GM19025 (cell line): ENCODE results near the gene EIF2S3B.

Experiments
- ATAC-seq: cut with Tn5 transposase; IDR thresholded peaks from one replicate; pipeline ENCODE4 v1.9.1; 2021; ENCODE audit warnings: mild to moderate bottlenecking, low read depth, moderate library complexity; ENCODE audit not compliant: unreplicated experiment

The EIF2S3B gene

DNA sequence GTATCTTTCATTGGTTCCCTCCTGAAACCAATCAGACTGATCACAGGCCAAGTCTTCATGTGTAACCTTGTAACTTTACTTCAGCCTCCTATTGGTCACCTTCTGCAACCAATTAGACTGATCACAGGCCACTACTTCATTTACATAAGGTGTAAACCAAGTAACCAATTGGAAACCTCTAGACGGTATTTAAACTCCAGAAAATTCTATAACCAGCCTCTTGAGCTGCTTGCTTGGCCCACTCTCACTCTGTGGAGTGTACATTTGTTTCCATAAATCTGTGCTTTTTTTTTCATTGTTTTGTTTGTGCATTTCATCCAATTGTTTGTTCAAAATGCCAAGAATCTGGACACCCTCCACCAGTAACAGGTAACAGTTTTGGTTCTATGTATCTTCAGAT is 47.5 kb downstream of the EIF2S3B start:
- no peak for ATAC-seq

DNA sequence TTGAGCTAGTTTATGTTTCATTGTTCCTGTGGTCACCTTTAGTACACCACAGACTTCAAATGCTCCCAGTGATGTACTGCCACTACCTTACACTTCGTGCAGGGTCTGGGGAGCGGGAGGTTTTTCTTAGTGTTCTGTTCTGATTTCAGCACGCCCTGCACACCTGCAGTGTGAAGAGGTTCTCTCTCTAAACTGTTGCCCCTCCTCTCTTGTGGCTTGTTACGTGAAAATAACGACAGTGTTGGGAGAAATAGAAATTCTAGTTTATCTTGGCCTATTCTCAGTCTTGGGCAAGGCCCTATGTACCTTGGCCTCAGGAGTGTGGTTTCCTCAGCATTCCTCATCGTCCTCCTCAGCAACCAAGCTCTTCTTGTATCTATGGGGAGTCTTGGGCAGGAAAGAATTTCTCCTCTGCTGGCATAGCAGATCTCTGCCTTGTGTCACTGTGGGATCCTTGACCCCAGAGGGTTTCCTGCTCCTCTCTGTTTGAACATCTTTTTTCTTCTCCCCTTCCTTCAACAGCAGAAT is 48.6 kb downstream of the EIF2S3B start:
- no peak for ATAC-seq

DNA sequence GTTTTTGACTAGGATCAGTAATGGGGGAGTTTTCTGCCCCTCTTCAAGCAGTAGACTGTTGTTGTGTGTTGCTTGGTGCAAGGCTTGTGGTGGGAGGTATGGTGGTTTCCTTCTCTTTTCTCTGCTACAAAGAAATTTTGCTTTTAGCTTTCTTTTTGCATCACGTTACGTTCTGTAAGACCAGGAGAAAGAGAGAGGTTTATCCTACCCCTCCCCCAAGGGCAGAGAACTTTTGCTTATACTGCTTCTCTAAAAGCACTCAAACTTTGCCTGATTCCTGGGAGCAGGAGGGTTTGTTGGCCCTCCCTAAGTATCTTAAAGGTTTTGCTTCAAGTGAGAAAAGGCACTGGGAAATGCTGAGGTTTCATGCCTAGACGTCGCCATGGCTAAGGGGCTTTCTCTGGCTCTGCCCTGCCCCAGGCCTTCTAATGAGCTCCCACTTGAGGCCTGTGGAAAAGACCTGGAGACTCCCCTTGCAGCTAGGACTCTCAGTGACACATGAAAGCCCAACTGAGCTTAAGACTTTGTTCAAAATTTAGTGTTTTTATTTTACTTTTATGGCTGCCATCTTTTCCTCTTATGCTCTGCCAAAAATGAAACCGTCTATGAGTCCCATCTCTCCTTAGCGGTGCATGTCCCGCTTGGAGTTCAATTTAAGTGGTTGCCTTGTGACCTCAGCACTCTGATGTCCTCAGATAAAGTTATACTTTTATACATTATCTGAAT is 49.2 kb downstream of the EIF2S3B start:
- no peak for ATAC-seq

DNA sequence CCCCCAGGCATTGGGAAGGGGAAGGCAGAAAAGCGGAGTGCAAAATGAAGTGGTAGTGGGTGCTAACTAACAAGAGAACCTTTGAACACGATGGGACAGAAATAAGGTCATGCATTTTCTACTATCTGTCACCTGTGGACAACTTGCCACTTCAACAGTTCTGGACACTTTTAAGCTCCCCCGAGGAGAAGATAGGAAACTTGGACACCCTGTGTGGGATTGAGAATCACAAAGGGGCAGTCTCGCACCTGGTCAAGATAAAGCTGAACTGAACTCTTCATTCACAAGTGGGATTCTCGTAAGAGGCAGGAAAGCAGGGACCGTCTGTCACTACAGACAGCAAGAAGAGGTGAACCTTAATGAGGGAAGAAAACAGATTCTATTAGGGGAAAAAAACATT is 51.6 kb downstream of the EIF2S3B start:
- ATAC-seq, result no peak

DNA sequence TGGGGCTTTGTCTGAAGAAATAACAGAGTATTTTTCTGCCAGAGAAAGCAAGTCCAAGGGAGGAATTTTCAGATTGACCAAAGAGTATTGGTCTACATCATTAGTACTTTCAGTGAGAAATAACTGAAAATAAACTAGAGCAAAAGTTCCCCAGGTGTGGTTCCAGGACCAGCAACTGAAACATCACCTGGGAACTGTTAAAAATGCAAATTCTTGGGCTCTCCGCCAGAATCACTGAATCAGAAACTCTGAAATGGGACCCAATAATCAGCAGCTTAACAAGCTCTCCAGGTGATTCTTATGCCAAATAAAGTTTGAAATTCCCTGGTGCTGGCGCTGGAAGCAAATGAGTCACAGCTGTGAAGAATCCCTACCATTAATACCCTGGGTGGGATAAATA is 52.1 kb downstream of the EIF2S3B start:
- no peak for ATAC-seq
